Esophagus squamous epithelium (tissue), 4 donors: Measurements from ENCODE around the gene TRIM24. TPM values are rescaled to one million over a fixed set of nuclear protein-coding genes. Genes with fewer than 3 reads are reported as not detected.

Experiments used
- small RNA-seq, 4 donors: library from RNA; depleted of rRNA; stranded (forward); fragments of <200 nt; gene quantifications; one replicate each; pipeline ENCODE3, GENCODE V24; 2016
- total RNA-seq, 4 donors: library from RNA; depleted of rRNA; stranded (reverse); fragments of >200 nt; gene quantifications; one replicate each; pipeline ENCODE4 v1.1.0, GENCODE V29; 2016

TRIM24 gene
- total RNA-seq, 4 donors from 2014 or later, result 8.3 to 17.5 (median 15.0) TPM

Small RNA genes within 50 kb of the gene (small RNA-seq; reads per million reads assigned to genes)
- 0 reads per million in 4 donors for gene RF00561

Other genes starting within 250 kb of the TRIM24 start
- gene SVOPL, start 241.1 kb downstream of the TRIM24 start, total RNA-seq, result under 1 TPM in 1 of 4 donors, not detected in 3; 0.18 TPM